ENCODE results near the gene OR13G1. TPM values are rescaled to one million over a fixed set of nuclear protein-coding genes. Genes with fewer than 3 reads are reported as not detected.

OR13G1 gene
- total RNA-seq, 1 donor from 2014 or later: not detected

DNA sequence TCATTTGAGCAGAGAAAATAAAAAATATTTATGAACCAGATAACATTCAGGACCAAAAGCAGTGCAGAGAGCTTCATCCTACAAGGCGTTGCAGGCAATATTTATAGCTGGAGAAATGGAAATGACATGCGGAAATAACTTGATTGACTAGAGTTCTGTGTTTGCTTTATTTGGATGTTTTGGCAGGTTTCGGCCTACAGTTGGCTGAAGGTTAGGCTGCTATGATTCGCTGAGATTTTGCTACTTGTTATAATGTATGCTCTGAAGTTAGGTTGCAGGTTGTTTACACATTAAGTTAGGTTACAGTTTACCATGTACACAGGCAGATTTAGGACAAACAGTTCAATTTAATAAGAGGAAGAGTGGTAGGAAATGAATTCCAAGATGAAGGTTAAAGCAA lies 632 bp upstream of the OR13G1 start:
- Mint-ChIP-seq H3K4me3 (no peak overlapping the region), H3K9me3 (no peaks in the 10 kb centered on the region), H3K4me1 (no peaks in the 10 kb centered on the region), H3K27ac (no peak overlapping the region), H3K27me3 (ENCODE audit: insufficient read depth, low read depth) (no peaks in the 10 kb centered on the region), H3K36me3 (no peaks in the 10 kb centered on the region)
- no peak for TF ChIP-seq EZH2 (IDR thresholded peaks at IDR 0.05)
- TF ChIP-seq, protein P1, sequence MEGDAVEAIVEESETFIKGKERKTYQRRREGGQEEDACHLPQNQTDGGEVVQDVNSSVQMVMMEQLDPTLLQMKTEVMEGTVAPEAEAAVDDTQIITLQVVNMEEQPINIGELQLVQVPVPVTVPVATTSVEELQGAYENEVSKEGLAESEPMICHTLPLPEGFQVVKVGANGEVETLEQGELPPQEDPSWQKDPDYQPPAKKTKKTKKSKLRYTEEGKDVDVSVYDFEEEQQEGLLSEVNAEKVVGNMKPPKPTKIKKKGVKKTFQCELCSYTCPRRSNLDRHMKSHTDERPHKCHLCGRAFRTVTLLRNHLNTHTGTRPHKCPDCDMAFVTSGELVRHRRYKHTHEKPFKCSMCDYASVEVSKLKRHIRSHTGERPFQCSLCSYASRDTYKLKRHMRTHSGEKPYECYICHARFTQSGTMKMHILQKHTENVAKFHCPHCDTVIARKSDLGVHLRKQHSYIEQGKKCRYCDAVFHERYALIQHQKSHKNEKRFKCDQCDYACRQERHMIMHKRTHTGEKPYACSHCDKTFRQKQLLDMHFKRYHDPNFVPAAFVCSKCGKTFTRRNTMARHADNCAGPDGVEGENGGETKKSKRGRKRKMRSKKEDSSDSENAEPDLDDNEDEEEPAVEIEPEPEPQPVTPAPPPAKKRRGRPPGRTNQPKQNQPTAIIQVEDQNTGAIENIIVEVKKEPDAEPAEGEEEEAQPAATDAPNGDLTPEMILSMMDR (IDR thresholded peaks at IDR 0.05): no peak
- Histone ChIP-seq H3K9me3 (ENCODE audit: low read depth) (no peaks in the 10 kb centered on the region), H3K9ac (no peak overlapping the region), H3K27ac (no peak overlapping the region), H3K79me2 (ENCODE audit: low read depth) (no peaks in the 10 kb centered on the region), H3K4me3 (no peak overlapping the region), H3K4me2 (no peak overlapping the region), H3K27me3 (no peaks in the 10 kb centered on the region), H3K4me1 (no peaks in the 10 kb centered on the region), H3K36me3 (no peaks in the 10 kb centered on the region), H3F3A (ENCODE audit: low read depth) (no peaks in the 10 kb centered on the region), H2AFZ (replicated peaks) (no peak overlapping the region), H4K20me1 (ENCODE audit: low read depth) (no peaks in the 10 kb centered on the region)
- no peak for DNase-seq (ENCODE audit: low spot score)

DNA sequence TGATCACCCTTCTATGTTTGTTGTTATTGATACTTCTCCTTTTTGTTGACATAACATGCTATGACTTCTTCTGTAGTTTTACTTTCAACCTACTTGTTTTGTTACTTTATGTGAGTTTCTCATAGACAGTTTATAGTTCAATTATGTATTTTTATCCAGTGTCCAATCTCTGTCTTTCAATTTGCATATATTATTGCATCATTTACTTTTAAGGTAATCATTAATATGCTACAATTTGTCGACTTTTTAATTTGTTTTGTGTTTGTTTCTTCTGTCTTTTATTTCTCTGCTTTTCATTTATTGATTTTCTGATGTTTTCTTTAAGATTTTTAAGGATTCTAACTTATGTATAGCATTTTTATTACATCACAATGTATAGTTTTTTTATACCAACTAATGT lies 10.3 kb downstream of the OR13G1 start:
- Mint-ChIP-seq H3K4me3 (no peak overlapping the region), H3K9me3 (peaks cover 4% of the 10 kb centered on the region), H3K27ac (no peak overlapping the region), H3K36me3 (no peaks in the 10 kb centered on the region), H3K27me3 (ENCODE audit: insufficient read depth, low read depth) (no peaks in the 10 kb centered on the region), H3K4me1 (no peaks in the 10 kb centered on the region)
- no peak overlapping the region for H3K4me3 ChIP-seq
- H3K4me1 ChIP-seq: no peaks in the 10 kb centered on the region
- DNase-seq (ENCODE audit: low spot score): no peak
- no peaks in the 10 kb centered on the region for H4K20me1 ChIP-seq (ENCODE audit: low read depth)
- no peak overlapping the region for H3K27ac ChIP-seq
- no peaks in the 10 kb centered on the region for H3K79me2 ChIP-seq (ENCODE audit: low read depth)
- no peaks in the 10 kb centered on the region for H3F3A ChIP-seq (ENCODE audit: low read depth)
- peaks cover 6% of the 10 kb centered on the region for H3K9me3 ChIP-seq (ENCODE audit: low read depth)
- no peak overlapping the region for H3K9ac ChIP-seq
- H3K4me2 ChIP-seq: no peak overlapping the region
- TF ChIP-seq EZH2phosphoT487 (IDR thresholded peaks at IDR 0.05) (no peak), EZH2 (IDR thresholded peaks at IDR 0.05) (no peak)
- TF ChIP-seq, protein P1 (IDR thresholded peaks at IDR 0.05): no peak
- H3K36me3 ChIP-seq: no peaks in the 10 kb centered on the region
- no peaks in the 10 kb centered on the region for H3K27me3 ChIP-seq
- H2AFZ ChIP-seq (replicated peaks): no peak overlapping the region

DNA sequence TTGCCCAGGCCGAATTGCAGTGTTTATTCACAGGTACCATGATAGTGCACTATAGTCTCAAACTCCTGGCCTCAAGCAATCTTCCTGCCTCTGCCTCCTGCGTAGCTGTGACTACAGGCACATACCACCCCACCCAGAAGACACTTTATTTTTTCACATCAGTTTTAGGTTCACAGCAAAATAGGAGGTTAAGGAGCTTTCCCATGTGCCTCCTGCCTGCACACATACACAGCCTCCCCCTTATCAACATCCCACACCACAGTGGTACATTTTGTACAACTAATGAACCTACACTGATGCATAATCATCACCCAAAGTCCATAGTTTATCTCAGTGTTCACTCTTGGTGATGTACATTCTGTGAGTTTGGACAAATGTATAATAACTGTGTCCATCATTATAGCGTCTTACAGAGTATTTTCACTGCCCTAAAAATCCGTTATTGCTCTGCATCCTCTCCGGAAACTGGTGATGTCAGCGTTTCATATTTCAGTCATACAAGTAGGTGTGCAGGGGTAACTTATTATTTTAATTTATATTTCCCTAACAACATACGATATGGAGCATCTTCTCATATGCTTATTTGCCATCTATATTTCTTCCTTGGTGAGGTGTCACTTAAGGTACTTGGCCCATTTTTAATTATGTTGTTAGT lies 23.2 kb downstream of the OR13G1 start:
- H3K27ac Mint-ChIP-seq: no peak overlapping the region
- H3K27me3 ChIP-seq: no peaks in the 10 kb centered on the region
- no peaks in the 10 kb centered on the region for H3K79me2 ChIP-seq (ENCODE audit: low read depth)
- H2AFZ ChIP-seq (replicated peaks): no peak overlapping the region
- no peaks in the 10 kb centered on the region for H3K9me3 ChIP-seq (ENCODE audit: low read depth)
- peaks cover 4% of the 10 kb centered on the region for H3K9me3 Mint-ChIP-seq
- H3K36me3 Mint-ChIP-seq: no peaks in the 10 kb centered on the region
- DNase-seq (ENCODE audit: low spot score): no peak
- no peaks in the 10 kb centered on the region for H3K4me1 ChIP-seq
- no peaks in the 10 kb centered on the region for H4K20me1 ChIP-seq (ENCODE audit: low read depth)
- H3K36me3 ChIP-seq: no peaks in the 10 kb centered on the region
- H3K27me3 Mint-ChIP-seq (ENCODE audit: insufficient read depth, low read depth): peaks cover 5% of the 10 kb centered on the region
- no peak overlapping the region for H3K4me2 ChIP-seq
- no peak overlapping the region for H3K9ac ChIP-seq
- no peak for TF ChIP-seq EZH2 (IDR thresholded peaks at IDR 0.05)
- TF ChIP-seq EZH2phosphoT487 (IDR thresholded peaks at IDR 0.05): no peak
- TF ChIP-seq, protein P1 (IDR thresholded peaks at IDR 0.05): no peak
- H3F3A ChIP-seq (ENCODE audit: low read depth): no peaks in the 10 kb centered on the region
- no peak overlapping the region for H3K27ac ChIP-seq
- no peaks in the 10 kb centered on the region for H3K4me1 Mint-ChIP-seq
- no peak overlapping the region for H3K4me3 Mint-ChIP-seq
- no peak overlapping the region for H3K4me3 ChIP-seq
